HepG2 (cell line): ENCODE results near the gene SYNGR1. TPM values are rescaled to one million over a fixed set of nuclear protein-coding genes. Genes with fewer than 3 reads are reported as not detected.

ENCODE experiments used
- EP300 ChIP-seq, 3 experiments: sonication (generic) in 1 of 3; formaldehyde crosslinking in 1 of 3; IDR thresholded peaks; 2 replicates each; pipeline versions ENCODE4 v1.5.1 to v1.6.1; 2011 to 2020; ENCODE audit warnings: low read depth in 2 of 3, low read length in 2 of 3, borderline replicate concordance in 1 of 3, improper control_type of control experiment in 1 of 3, mild to moderate bottlenecking in 1 of 3, missing genetic modification reagents in 1 of 3, moderate library complexity in 1 of 3
- HMGXB3 ChIP-seq: sonication (generic); formaldehyde crosslinking; IDR thresholded peaks from 2 replicates; pipeline ENCODE4 v1.4.0; 2020; ENCODE audit warnings: missing genetic modification reagents, borderline replicate concordance
- JDP2 ChIP-seq: sonication (generic); formaldehyde crosslinking; IDR thresholded peaks from 2 replicates; pipeline ENCODE4 v1.8.1; 2022; ENCODE audit warnings: missing genetic modification reagents, borderline replicate concordance
- KAT2B ChIP-seq: fragments of 150-350 bp; IDR thresholded peaks from 2 replicates; pipeline ENCODE4 v1.6.1; 2014; ENCODE audit warnings: low read depth, low read length, borderline replicate concordance
- KDM6A ChIP-seq: IDR thresholded peaks from 2 replicates; pipeline ENCODE4 v1.6.1; 2016; ENCODE audit warnings: low read depth
- MIER3 ChIP-seq: IDR thresholded peaks from 2 replicates; pipeline ENCODE4 v1.6.1; 2016; ENCODE audit warnings: missing compliant biosample characterization, borderline replicate concordance
- MLLT10 ChIP-seq: sonication (generic); formaldehyde crosslinking; IDR thresholded peaks from 2 replicates; pipeline ENCODE4 v1.4.0; 2020; ENCODE audit warnings: missing genetic modification reagents
- NFYB ChIP-seq: sonication (generic); formaldehyde crosslinking; IDR thresholded peaks from 2 replicates; pipeline ENCODE4 v1.4.0; 2020; ENCODE audit warnings: missing genetic modification reagents
- ZMAT3 ChIP-seq: sonication (generic); formaldehyde crosslinking; conservative IDR thresholded peaks from 2 replicates; pipeline ENCODE4 v1.7.0; 2021; ENCODE audit warnings: missing genetic modification reagents
- ZNF513 ChIP-seq: sonication (generic); formaldehyde crosslinking; conservative IDR thresholded peaks from 2 replicates; pipeline ENCODE4 v1.5.0; 2020; ENCODE audit warnings: missing genetic modification reagents
- ZNF687 ChIP-seq: sonication (generic); formaldehyde crosslinking; IDR thresholded peaks from 2 replicates; pipeline ENCODE4 v1.5.1; 2020; ENCODE audit warnings: mild to moderate bottlenecking, missing genetic modification reagents, moderate library complexity
- ZNF710 ChIP-seq: sonication (generic); formaldehyde crosslinking; IDR thresholded peaks from 2 replicates; pipeline ENCODE4 v1.5.0; 2020; ENCODE audit warnings: mild to moderate bottlenecking, missing genetic modification reagents, borderline replicate concordance
- ZNF749 ChIP-seq: sonication (generic); formaldehyde crosslinking; IDR thresholded peaks from 2 replicates; pipeline ENCODE4 v1.8.0; 2022; ENCODE audit warnings: mild to moderate bottlenecking, missing genetic modification reagents, moderate library complexity, borderline replicate concordance
- polyA plus RNA-seq, 8 experiments: library from polyadenylated mRNA; depleted of rRNA in 3 of 8; stranded (reverse) in 7 of 8; unstranded in 1 of 8; fragments of >200 nt; fragmentation: Illumina TruSeq in 4 of 8; extraction: Trizol in 4 of 8; gene quantifications; 2 replicates each; pipeline versions ENCODE4 v1.2.1 to v1.2.3, GENCODE V29; 2011 to 2016; ENCODE audit warnings: low read depth in 4 of 8, missing spikeins in 1 of 8, mixed read lengths in 1 of 8; ENCODE audit not compliant: insufficient read depth in 1 of 8
- total RNA-seq, 5 experiments: library from RNA; depleted of rRNA; stranded (reverse); fragments of >200 nt; fragmentation: Illumina TruSeq; extraction: Trizol; gene quantifications; 2 replicates each; pipeline ENCODE4 v1.2.3, GENCODE V29; 2016; ENCODE audit warnings: low read depth in 1 of 5

Gene SYNGR1
- total and polyA plus RNA-seq, 2 of the 13 experiments (the other 11 are each of a cell fraction or from before 2014, with no cell fraction given) = 0.27 to 2.7 TPM

GRCh38 chr22:39427751-39428596, 78.2 kb downstream of the SYNGR1 start (continued):
- no peak for TF ChIP-seq ZNF687 (CRISPR knock-in tag)
- TF ChIP-seq MIER3 = no peak
- no peak for TF ChIP-seq HMGXB3 (CRISPR knock-in tag)
- TF ChIP-seq NFYB (CRISPR knock-in tag) = no peak
- no peak for TF ChIP-seq KDM6A (CRISPR knock-in tag)
- TF ChIP-seq KAT2B = no peak
- TF ChIP-seq JDP2 (CRISPR knock-in tag) = no peak
- TF ChIP-seq ZNF710 (CRISPR knock-in tag) = no peak
- TF ChIP-seq EP300 (IDR thresholded peaks at IDR 0.05; ENCODE audit: low read depth in 2 of 2, low read length in 2 of 2) = no peak
- TF ChIP-seq EP300 (CRISPR knock-in tag; IDR thresholded peaks at IDR 0.05; ENCODE audit: borderline replicate concordance) = no peak
- no peak for TF ChIP-seq MLLT10
- no peak for TF ChIP-seq ZMAT3 (CRISPR knock-in tag)
- no peak for TF ChIP-seq ZNF749 (CRISPR knock-in tag)
- no peak for TF ChIP-seq ZNF513 (CRISPR knock-in tag)
